OCI-M1 (cell line): Measurements from ENCODE around the gene MTA1.

Source experiments
- DNase-seq: peaks from one replicate; lab custom pipeline; 2025; lab: John Stamatoyannopoulos, UW

MTA1 gene

DNA sequence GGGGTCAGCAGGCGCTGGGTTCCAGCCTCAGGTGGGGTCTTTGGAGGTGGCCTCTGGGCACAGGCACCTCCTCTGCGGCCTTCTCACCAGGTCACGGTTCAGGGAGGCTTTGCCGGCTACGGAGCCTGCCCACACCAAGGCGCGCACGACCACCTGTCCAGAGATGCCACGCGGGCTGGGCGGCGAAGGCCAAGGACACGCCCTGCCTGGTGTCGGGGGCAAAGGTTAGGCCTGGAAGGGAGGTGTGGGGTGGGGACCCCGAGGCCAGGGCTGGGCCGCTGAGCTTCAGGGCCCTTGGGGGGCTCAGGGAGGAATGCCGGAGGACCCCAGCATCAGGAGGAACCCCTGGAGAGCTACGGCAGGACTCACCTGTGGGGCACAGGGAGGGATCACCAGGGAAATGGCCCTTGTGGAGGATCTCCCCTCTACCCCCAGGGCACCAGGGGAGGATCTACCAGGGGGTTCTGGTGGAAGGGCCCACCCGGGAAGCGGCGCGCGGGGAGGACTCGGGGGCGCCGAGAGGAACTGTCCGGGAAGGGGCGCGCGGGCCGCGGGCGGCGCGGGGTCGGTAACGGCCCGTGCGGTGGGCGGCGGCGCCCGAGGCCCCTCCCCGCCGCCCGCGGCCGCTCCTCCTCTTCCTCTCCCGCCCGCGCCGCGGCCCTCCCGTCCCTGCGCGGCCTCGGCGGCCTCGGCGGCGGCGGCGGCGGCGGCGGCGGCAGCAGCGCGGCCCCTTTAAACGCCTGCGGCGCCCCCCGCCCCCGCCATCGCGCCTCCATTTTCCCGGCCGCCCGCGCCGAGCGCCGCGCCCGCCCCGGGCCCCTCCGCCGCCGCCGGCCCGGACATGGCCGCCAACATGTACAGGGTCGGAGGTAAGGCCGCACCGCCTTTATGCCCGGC lies at the start of gene MTA1:
Gene MTA1 (plus strand): TSS at position 633 of the 897 bp plus-strand sequence. CDS start 209 bp downstream, at position 842.
- DNase-seq: peak; percentile 30

DNA sequence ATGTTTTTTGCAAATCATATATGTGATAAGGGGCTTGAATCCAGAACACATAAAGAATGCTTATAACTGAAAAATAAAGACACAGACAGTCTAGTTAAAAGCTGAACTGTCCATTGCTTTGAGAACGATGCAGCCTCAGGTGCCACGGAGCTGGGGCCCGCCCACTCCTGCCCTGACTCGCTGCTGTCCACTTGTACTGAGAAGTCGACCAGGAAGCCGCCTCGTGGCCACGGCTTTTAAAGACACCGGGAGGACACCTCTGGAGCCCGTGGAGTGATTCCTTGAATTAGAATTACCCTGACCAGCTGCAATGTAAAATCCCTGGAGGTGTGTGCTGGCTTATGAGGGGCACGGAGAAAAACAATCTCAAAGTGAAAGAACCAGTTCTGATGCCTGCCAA lies 45.2 kb upstream of the MTA1 start:
- DNase-seq: peak; percentile 11

DNA sequence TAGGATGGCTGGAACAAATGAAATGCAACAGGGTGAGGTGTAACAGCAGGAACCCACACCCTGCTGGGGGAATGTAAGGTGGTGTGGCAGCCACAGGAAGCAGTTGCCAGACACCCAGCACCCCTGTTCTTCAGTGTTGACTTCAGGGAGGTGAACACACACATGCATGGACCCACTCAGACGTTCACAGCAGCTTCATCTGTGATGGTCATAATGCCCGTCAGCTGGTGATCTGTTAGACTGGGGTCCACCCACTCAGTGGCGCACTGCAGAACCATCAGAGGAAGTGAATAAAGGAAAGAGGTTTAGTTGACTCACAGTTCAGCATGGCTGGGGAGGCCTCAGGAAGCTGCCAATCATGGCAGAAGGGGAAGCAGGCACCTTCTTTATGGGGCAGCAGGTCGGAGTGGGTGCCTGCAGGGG lies 44.0 kb upstream of the MTA1 start:
- DNase-seq: peak; percentile 3

DNA sequence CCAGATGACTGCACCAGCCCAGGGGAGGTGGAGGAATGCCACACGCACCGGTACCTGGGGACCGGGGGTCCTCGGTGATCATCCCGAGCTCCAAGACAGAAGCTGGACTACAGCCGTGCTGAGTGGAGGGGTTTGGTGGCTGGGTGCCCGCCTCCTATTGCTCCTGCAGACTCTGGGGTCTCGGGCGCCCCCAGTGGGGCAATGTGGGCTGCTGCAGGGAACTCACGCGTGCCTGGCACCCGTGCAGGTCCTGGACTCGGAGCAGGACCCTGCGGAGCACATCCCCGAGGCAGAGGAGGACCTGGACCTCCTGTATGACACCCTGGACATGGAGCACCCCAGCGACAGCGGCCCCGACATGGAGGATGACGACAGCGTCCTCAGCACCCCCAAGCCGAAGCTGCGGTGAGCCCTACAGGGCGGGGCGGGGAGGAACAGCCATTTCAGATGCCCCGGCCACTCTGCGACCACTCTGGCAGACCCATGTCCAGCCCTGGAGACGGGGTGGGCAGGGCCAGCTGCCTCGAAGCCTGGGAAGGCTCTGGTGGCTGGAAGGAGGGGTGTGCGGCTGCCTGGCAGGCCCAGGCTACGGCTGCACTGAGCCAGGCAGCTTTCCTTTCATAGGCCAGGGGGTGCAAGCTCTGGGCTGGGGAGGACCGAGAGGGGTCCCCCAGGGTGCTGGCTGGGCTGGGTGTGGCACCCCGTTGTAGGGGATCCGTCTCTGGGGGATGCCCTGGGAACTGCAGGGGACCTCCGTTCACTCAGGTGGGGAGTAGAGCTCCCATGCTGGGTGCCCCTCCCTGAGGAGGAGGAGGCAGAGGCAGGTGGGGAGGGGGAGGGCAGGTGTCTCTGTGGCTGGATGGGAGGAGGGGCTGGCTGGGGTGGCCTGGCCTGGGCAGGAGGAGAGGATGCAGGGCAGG lies 42.8 kb upstream of the MTA1 start:
- DNase-seq: no peak

DNA sequence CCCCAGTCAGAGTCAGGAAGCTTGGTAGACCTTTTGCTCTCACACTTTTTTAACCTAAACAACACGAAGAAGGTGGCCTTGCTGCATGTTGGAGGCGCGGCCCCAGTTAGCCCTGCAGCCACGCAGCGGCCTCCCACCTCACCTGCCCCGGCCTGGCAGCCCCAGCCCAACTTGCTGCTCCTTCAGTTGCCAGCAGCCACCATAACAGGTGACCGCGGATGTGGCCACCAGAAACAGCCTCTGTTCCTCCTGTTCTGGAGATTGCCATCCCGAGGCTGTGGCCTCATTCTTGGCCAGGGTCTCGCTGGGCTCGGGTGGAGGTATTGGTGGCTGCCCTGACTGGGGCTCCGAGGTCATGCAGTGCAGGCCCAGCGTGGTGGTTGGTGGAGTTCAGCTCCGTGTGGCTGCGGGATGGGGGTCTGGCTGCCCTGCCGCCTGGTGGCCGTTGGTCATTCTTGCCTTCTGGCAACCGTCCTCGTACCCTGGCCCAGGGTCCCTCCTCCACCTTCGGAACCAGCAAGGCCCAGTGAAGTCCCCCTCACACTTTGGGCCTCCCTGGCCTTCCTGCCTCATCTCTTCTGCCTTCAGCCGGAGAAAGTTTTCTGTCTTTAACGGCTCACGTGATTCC lies 42.0 kb upstream of the MTA1 start:
- no peak for DNase-seq

DNA sequence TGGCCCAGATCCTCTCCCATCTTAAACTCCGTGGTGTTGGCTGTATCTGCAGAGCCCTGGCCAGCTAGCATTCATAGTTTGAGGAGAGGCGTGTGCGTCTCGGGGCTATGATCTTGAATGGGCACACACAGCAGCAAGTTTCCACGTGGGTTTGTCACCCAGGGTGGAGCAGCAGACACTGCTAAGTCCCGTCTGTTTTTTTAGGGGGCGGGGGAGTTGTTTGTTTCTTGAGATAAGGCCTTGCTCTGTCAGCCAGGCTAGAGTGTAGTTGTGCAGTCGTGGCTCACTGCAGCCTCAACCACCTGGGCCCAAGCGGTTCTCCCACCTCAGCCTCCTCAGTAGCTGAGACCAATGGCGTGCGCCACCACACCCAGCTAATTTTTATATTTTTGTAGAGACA lies 41.4 kb upstream of the MTA1 start:
- peak; percentile 0 for DNase-seq

DNA sequence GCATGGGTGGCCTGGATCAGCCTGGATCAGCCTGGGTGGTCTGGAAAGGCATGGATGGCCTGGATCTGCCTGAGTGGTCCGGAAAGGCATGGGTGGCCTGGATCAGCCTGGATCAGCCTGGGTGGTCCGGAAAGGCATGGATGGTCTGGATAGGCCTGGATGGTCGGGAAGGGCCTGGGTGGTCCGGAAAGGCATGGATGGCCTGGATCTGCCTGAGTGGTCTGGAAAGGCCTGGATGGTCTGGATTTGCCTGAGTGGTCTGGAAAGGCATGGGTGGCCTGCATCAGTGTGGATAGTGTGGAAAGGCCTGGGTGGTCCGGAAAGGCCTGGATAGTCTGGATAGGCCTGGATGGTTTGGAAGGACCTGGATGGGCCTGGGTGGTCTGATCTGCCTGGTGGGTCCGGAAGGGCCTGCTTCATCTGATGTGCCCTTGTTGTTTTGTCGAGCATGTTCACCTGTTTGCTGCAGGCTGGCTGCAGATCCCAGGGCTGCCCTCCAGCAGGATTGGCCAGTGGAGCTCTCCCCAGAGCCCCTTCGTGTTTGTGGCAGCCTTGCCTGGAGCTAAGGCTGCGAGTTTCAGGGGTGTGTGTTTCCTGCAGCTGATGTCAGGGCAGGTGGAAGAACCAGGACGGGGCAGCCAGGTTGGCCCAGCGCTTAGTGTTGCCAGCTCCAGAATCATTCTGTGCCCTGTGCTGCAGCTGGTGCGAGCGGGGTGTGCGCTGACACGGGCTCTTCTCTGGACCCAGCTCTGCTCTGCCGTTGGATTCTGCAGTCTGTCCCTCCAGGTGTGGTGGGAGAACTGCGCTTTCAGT lies 40.5 kb upstream of the MTA1 start:
- no peak for DNase-seq

DNA sequence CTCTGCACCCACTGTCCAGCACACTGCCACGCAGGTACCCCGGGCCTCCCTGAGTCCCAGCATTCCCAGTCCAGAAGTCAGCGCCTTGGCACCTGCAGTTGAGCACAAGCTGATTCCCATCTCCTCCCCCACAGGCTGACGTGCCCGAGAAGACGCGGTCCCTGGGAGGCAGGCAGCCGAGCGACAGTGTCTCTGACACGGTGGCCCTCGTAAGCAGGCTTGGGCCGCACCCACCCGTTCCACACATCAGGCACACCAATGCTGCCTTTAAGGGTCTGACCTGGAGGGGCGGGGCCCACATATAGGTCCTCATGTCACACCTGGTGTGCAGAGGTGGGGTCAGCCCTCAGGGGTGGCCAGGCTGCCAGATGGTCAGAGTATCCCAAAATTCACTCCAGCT lies 39.7 kb upstream of the MTA1 start:
- no peak for DNase-seq

DNA sequence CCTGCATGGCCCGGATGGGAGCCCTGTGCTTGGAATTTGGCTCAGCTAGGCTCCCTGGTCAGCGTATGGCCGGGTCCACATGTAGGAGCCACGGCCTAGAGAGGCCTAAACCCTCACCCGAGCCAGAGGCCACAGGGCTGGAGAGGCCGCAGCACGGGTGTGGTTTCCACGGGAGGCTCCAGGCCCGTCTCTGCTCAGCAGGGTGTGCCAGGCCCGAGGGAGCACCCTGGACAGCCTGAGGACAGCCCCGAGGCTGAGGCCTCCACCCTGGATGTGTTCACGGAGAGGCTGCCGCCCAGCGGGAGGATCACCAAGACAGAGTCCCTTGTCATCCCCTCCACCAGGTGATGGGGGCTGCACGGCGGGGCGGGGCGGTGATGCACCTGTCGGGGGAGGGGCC lies 38.9 kb upstream of the MTA1 start:
- no peak for DNase-seq

DNA sequence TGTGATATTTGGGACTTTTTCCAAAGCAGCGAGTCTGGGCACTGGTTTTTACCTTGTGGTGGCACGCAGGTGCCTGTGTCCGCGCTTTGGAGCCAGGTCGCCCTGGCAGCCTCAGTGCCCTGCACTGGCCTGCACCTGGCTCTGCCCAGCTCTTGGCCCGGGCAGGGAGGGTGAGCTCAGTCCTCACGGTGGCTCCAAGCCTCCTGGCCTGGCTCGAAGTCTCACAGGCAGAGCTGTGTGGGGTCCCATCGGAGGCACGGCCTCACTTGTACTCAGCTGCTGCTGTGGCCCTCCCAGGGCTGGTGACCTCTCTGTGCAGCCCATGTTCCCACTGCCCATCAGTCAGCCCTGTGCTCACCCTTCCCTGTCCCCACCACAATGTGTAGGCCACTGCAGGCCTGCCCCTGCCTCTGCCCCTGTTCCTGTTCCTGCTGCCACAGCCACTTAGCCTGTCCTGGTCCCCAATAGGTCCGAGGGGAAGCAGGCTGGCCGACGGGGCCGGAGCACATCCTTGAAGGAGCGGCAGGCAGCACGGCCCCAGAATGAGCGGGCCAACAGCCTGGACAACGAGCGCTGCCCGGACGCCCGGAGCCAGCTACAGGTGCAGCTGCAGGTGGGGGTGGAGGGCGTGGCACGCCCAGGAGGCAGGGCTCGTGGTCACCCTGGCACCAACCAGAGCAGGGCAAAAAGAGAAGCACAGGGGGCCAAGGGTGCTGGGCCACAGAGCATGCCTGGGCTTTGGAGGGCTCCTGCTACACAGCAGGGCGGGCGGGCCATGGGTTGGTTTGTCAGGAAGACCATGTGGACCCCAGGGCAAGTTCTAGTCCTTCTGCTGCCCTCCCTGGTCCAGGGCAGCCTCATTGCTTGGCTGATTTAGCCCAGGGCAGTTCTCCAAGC lies 37.9 kb upstream of the MTA1 start:
- DNase-seq: no peak

DNA sequence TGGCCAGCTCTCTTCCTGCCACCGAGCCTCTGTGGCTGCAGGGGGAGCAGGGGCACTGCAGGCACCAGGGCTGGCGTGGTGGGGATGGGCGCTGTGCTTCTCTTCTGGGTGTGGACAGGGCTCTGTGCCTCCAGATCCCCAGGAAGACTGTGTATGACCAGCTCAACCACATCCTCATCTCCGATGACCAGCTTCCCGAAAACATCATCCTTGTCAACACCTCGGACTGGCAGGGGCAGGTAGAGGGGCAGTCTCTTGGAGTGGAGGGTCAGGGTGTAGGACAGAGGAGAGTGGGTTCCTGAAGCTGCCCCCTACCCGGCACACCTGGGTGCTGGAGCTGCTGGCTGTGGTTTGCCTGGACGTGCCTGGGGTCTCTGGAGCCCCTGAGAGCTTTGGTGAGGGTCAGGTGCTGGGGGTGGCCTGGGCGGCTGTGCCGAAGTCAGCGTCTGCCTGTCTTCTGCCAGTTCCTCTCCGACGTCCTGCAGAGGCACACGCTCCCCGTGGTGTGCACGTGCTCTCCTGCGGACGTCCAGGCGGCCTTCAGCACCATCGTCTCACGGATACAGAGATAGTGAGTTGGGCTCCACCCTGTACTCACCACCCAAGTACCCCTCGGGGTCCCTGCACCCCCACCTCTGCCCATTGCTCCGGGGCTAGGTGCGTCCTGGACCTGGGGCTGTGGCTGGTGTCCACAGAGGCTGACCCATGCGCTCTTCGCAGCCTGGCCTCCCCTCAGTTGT lies 37.1 kb upstream of the MTA1 start:
- DNase-seq: no peak

DNA sequence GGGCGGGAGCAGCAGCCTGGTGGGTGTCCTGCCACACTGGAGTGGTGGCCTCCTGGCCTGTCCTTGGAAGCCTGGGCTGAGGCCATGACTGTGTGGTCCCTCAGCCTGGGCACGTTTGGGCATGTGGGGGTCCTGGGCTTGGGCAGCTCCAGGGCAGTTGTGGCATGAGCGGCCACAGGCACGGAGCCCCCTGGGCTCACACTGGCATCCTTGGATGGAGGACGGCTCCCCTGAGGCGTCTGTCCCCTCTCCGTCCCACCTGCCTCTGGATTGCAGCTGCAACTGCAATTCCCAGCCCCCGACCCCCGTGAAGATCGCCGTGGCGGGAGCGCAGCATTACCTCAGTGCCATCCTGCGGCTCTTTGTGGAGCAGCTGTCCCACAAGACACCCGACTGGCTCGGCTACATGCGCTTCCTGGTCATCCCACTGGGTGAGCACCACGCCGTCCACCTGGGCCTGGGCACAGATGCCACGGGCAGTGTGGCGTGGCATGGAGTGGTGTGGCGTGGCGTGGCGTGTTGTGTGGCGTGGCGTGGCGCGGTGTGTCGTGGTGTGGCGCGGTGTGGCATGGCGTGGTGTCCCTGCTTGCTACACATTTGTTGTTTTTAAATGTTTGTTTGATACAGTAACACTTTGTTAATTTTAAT lies 36.4 kb upstream of the MTA1 start:
- no peak for DNase-seq

DNA sequence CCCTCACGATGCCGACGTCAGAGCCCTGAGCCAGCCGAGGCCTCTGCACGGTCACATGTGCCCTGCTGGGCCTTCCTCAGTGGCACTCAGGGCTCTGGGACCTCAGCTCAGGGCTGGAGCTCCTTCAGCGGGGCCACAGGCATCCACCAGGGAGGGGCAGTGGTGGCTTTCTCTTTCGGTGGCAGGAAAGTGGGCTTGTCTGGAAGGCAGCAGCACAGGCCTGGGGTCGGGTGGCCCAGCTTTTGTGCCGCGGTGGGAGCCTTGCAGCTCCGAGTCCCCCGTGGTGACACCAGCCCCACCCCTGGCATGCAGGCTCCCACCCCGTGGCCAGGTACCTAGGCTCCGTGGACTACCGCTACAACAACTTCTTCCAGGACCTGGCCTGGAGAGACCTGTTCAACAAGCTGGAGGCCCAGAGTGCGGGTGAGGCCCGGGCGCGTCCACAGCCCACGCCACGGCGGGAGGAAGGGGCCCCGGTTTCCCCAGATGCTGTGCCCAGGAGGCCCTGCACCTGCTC lies 35.5 kb upstream of the MTA1 start:
- no peak for DNase-seq

DNA sequence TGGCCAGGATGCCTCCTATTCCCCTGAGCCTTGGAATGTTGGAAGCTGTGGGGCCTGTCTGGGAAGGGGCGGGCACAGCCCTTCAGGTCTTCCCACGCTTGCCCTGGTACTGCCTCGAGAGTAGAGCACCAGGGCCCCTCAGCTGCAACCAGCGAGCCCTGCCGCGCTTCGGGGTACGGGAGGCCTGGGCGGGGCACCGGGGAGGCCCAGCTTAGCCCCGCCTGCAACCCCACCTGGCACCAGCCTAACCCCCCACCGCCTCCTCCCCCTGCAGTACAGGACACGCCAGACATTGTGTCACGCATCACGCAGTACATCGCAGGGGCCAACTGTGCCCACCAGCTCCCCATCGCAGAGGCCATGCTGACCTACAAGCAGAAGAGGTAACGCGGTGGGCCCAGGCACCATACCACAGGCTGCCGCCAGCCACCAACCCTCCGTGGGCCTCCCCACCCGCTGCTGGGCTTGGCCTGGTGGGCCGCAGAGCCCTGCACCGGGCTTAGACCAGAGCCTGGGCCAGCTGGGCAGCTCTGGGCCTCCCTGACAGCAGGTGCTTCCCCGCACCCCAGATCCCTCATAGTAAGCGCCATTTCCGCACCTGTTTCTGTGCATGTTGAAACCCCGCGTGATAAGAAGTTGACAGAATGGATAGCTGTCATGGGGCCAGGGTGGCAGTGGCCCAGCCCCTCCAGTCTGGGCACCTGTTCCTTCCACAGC lies 34.9 kb upstream of the MTA1 start:
- no peak for DNase-seq

DNA sequence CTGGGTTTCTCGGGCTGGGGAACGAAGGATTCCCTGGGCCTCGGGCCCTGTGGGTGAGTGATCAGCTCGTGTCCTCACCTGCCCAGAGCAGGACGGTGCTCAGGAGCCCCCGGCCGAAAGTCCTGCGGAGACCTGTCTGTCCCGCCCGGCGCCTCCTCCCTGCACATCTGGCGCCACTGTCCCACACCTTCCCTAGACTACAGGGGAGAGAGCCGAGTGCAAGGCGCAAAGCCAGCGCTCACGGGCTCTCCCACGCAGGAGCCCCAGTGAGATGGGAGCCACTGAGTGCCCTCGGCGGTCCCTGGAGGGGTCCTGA lies 34.3 kb upstream of the MTA1 start:
- no peak for DNase-seq

DNA sequence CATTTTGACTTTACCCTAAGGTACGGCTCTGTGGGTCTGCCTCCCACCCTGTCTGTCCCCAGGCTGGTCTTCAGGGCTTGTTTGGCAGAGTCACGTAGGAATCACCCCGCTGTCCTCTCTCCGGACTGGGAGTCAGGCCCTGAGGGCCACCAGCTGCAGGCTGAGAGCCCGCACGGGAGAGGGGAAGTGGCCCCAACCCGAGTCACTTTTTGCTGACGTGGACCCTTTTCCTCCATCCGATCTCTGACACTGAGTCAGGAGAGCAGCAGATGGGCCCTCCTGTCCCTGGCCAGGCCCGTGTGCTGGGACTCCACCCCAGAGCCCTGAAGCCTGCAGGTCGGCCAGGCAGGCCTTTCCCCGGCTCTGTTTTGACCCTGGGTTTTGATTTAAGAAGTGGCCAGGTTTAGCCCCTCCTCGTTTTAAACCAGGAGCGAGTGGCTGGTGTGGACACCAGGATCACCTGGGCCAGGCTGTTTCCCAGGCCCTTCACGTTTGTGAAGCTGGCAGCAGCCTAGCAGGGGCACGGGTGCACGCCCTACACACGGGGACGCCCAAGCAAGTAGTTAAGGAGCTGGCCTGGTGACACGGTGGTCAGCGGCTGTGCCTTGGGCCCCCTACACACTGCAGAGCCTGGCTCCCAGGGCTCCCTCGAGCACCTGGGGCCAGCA lies 33.8 kb upstream of the MTA1 start:
- DNase-seq: no peak

DNA sequence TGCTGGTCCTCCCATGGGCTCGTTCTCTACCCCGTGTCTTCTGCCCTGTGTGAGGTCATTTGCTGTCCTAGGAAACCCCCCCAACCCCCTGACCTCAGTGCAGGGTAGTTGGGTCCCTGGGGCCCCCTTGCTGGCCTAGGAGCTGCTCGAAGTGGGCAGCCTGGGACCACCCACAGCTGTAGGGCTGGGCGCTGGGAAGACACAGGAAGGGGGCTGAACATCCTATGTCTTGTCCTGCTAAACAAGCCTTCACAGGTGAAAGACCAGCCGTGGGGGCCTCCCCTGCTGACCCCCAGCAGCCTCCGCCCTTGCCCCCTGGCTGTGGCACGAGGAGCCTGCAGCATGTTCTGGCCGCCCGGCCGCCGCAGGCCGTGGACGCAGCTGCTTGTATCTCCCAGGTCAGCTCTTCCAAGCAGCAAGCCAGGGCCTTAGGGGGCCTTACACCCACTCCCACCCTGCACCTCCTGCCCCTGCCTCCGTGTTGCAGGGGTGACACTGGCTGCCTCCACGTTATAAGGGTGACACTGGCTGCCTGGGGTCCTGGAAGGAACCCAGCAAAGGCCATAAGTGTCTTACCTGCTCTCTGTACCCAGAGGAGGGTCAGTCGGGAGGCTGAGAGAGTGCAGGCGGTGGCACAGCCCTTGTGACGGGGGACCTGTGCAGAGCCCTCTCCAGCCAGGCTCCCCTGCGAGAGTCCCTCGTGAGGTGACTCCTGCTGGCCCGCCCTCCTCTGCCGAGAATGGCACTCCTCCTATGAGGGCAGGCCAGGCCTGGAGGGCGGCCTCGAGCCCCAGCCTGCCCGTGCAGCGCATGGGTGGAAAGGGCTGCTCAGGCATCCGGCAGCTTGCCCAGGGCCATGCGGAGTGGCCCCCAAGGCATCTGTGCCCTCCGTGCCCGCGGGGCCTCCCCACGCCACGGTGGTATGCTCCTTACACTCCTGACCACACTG lies 32.8 kb upstream of the MTA1 start:
- DNase-seq: no peak
